ENCODE results near the gene RASD1. TPM values are rescaled to one million over a fixed set of nuclear protein-coding genes. Genes with fewer than 3 reads are reported as not detected.

The RASD1 gene
- total RNA-seq, 1 donor from 2014 or later = 7.5 TPM

- Mint-ChIP-seq H3K4me3 (no peak overlapping the region), H3K27me3 (peaks cover 1% of the 10 kb centered on the region), H3K4me1 (no peaks in the 10 kb centered on the region), H3K27ac (no peak overlapping the region), H3K36me3 (ENCODE audit: low read depth) (no peaks in the 10 kb centered on the region), H3K9me3 (no peaks in the 10 kb centered on the region)
- intact Hi-C loops (cut with micrococcal nuclease) = no loop called here
- no peak for DNase-seq
These were observed 6.8 kb upstream of the RASD1 start for GRCh38 chr17:17502741-17503565.

- Mint-ChIP-seq H3K9me3 (no peaks in the 10 kb centered on the region), H3K4me3 (no peak overlapping the region), H3K27me3 (peaks cover 6% of the 10 kb centered on the region), H3K27ac (no peak overlapping the region), H3K4me1 (peaks cover 3% of the 10 kb centered on the region), H3K36me3 (ENCODE audit: low read depth) (no peaks in the 10 kb centered on the region)
- intact Hi-C loops (cut with micrococcal nuclease) = no loop called here
- no peak for DNase-seq
These were observed 4.9 kb upstream of the RASD1 start for GRCh38 chr17:17500999-17501605.

GRCh38 chr17:17499402-17500145, 3.4 kb upstream of the RASD1 start:
- Mint-ChIP-seq H3K27ac (no peak overlapping the region), H3K9me3 (no peaks in the 10 kb centered on the region), H3K27me3 (peaks cover 16% of the 10 kb centered on the region), H3K4me3 (no peak overlapping the region), H3K4me1 (peaks cover 10% of the 10 kb centered on the region), H3K36me3 (ENCODE audit: low read depth) (peaks cover 2% of the 10 kb centered on the region)
- intact Hi-C loops (cut with micrococcal nuclease) = loop anchor here (5.0 to 10.0 kb wide), 4 partner anchors 68 to 535 kb away; partner anchors contain the start of genes ATPAF2, GID4 and PEMT
- DNase-seq = no peak

GRCh38 chr17:17498606-17499301, 2.6 kb upstream of the RASD1 start:
- H3K27me3 Mint-ChIP-seq = peaks cover 18% of the 10 kb centered on the region
- no peak for DNase-seq
- intact Hi-C loops (cut with micrococcal nuclease) = loop anchor here (5.0 to 10.0 kb wide), 4 partner anchors 69 to 536 kb away; partner anchors contain the start of genes ATPAF2, GID4 and PEMT
- no peaks in the 10 kb centered on the region for H3K9me3 Mint-ChIP-seq
- no peak overlapping the region for H3K4me3 Mint-ChIP-seq
- peaks cover 10% of the 10 kb centered on the region for H3K4me1 Mint-ChIP-seq
- peaks cover 2% of the 10 kb centered on the region for H3K36me3 Mint-ChIP-seq (ENCODE audit: low read depth)
- no peak overlapping the region for H3K27ac Mint-ChIP-seq

- Mint-ChIP-seq H3K4me3 (no peak overlapping the region), H3K4me1 (peaks cover 11% of the 10 kb centered on the region), H3K9me3 (no peaks in the 10 kb centered on the region), H3K27ac (no peak overlapping the region), H3K36me3 (ENCODE audit: low read depth) (peaks cover 7% of the 10 kb centered on the region), H3K27me3 (peaks cover 21% of the 10 kb centered on the region)
- DNase-seq = no peak
- intact Hi-C loops (cut with micrococcal nuclease) = loop anchor here (1.0 to 10.0 kb wide), 7 partner anchors 69 to 537 kb away; partner anchors contain the start of genes ATPAF2, GID4 and PEMT
These were observed 1.8 kb upstream of the RASD1 start for GRCh38 chr17:17497845-17498520.

GRCh38 chr17:17497065-17497844, 1.1 kb upstream of the RASD1 start:
- Mint-ChIP-seq H3K36me3 (ENCODE audit: low read depth) (peaks cover 13% of the 10 kb centered on the region), H3K4me1 (peaks cover 11% of the 10 kb centered on the region), H3K27me3 (peaks cover 21% of the 10 kb centered on the region), H3K27ac (no peak overlapping the region), H3K4me3 (peak overlapping the region; percentile 41), H3K9me3 (no peaks in the 10 kb centered on the region)
- DNase-seq = no peak
- intact Hi-C loops (cut with micrococcal nuclease) = loop anchor here (1.0 to 10.0 kb wide), 7 partner anchors 70 to 538 kb away; partner anchors contain the start of genes ATPAF2, GID4 and PEMT

- Mint-ChIP-seq H3K9me3 (no peaks in the 10 kb centered on the region), H3K36me3 (ENCODE audit: low read depth) (peaks cover 26% of the 10 kb centered on the region), H3K27me3 (peaks cover 21% of the 10 kb centered on the region), H3K4me3 (peak overlapping the region; percentile 77), H3K27ac (peak overlapping the region; percentile 72), H3K4me1 (peaks cover 11% of the 10 kb centered on the region)
- intact Hi-C loops (cut with micrococcal nuclease) = loop anchor here (1.0 to 10.0 kb wide), 8 partner anchors 18 to 539 kb away; partner anchors contain the start of genes ATPAF2, GID4 and PEMT
- peak; percentile 80 for DNase-seq
These were observed 533 bp downstream of the RASD1 start for GRCh38 chr17:17495536-17496188.

- H3K4me1 Mint-ChIP-seq = peaks cover 11% of the 10 kb centered on the region
- peak; percentile 74 for DNase-seq
- no peaks in the 10 kb centered on the region for H3K9me3 Mint-ChIP-seq
- peaks cover 30% of the 10 kb centered on the region for H3K36me3 Mint-ChIP-seq (ENCODE audit: low read depth)
- peak overlapping the region; percentile 77 for H3K4me3 Mint-ChIP-seq
- intact Hi-C loops (cut with micrococcal nuclease) = loop anchor here (5.0 to 10.0 kb wide), 4 partner anchors 72 to 540 kb away; partner anchors contain the start of genes ATPAF2, GID4 and PEMT
- peaks cover 20% of the 10 kb centered on the region for H3K27me3 Mint-ChIP-seq
- H3K27ac Mint-ChIP-seq = peak overlapping the region; percentile 72
These were observed 1.2 kb downstream of the RASD1 start for GRCh38 chr17:17494870-17495535.

GRCh38 chr17:17494499-17494869, 1.7 kb downstream of the RASD1 start:
- Mint-ChIP-seq H3K4me3 (no peak overlapping the region), H3K9me3 (no peaks in the 10 kb centered on the region), H3K36me3 (ENCODE audit: low read depth) (peaks cover 32% of the 10 kb centered on the region), H3K27me3 (peaks cover 20% of the 10 kb centered on the region), H3K27ac (no peak overlapping the region), H3K4me1 (peaks cover 11% of the 10 kb centered on the region)
- no peak for DNase-seq
- intact Hi-C loops (cut with micrococcal nuclease) = loop anchor here (10.0 kb wide), 1 partner anchor 540 kb away; the partner anchor contains the start of genes ATPAF2 and GID4

- Mint-ChIP-seq H3K27me3 (peaks cover 20% of the 10 kb centered on the region), H3K9me3 (no peaks in the 10 kb centered on the region), H3K27ac (no peak overlapping the region), H3K4me3 (no peak overlapping the region), H3K4me1 (peaks cover 13% of the 10 kb centered on the region), H3K36me3 (ENCODE audit: low read depth) (peaks cover 32% of the 10 kb centered on the region)
- intact Hi-C loops (cut with micrococcal nuclease) = loop anchor here (10.0 kb wide), 1 partner anchor 541 kb away; the partner anchor contains the start of genes ATPAF2 and GID4
- DNase-seq = no peak
These were observed 2.2 kb downstream of the RASD1 start for GRCh38 chr17:17493986-17494466.
